Hepatic stellate cell (primary cell): ENCODE data around the gene PRLR.
A peak's percentile ranks its signal among the peaks of the same experiment; 100 is the strongest.
"Not testable (repeated sequence)": the region's sequence is repeated elsewhere in the genome, so short reads cannot be mapped to it uniquely, and the experiment has no call there.

Experiments
- DNase-seq: peaks from one replicate; pipeline ENCODE4 v3.0.0; 2011; ENCODE audit warnings: low spot score

The PRLR gene

DNA sequence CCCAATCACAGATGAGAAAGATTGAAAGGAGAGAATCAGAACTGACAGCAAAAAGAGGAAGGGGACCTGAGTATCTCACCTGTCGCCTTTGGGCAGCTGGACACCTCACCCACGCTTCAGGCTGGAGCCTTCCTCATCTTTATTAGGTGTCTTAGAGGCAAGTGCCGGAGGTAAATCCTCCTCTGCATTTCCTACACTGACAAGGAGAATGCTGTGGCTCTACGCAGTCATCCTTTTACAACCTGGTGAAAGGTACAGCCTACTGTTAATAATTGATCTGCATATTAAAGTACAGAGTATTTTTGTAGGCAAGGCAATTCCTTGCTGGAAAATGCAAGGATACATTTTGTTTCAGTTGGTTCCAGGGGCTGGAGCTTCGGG, 34.8 kb downstream of the PRLR start:
- no peak for DNase-seq

DNA sequence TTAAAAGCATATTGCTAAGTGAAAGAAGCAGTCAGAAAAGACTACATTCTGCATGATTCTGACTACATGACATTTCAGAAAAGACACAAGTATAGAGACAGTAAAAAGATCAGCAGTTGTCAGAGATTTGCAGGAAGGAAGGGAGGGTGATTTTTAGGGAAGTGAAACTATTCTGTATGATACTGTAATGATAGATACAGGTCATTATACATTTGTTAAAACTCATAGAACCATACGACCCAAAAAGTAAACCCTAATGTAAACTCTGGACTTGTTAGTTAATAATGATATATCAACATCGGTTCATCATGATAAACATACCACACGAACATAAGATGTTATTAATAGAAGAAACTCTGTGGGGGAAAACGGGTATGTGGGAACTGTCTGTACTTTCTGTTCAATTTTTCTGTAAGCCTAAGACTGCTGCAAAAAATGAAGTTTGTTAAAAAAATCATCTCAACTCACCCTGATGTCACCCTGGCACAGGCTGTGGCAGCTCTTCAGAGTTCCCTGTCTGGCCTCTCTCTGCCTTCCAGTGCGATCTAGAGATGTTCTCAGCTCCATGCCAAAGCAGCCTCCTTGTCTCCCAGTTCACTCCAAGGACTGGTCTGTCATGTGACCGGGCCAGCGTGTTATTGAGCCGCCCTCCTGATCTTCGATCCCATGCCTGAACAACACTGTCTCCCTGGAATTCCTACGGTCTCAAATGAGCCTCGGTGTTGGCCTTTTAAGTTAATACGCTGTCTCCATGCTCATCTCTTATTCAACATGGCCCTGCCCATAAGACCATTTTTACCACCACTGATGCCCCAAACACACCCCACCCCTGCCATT, 35.4 kb downstream of the PRLR start:
- DNase-seq = no peak

DNA sequence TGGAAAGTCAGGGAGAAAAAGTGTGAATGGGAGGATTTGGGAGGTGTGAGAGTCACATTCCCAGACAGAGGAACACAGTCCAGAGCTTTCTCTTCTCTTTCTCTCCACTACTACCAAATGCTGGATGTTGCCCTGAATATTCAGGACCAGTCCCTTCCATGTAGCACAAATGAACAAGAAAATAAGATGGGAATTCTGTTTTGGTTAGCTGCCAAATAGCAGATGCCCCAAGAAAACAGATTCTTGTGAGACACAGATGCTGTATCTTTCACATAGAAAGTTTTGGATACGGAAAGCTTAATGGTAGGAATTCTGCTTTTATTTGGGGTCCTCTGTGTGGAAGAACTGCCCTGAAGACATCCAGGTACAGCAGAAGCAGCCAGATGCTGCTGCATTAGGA, 37.8 kb downstream of the PRLR start:
- DNase-seq = no peak

DNA sequence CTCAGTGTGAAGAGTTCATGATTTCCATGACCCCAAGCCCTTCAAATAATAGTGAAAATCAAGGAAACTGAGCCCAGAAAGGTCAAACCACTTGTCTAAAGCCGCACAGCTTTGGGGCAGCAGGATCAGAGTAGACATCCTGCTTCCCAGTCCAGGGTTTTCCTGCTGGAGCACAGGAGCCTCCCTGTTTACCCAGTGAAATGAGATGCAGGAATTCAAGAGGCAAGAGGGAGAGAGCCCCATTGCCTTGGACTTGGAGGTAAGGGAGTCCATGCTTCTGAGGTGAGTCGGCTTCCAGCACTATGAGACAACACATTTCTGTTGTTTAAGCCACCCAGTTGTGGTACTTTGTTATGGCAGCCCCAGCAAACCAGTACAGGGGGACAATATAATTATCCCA, 40.5 kb downstream of the PRLR start:
- DNase-seq = not testable (repeated sequence)

DNA sequence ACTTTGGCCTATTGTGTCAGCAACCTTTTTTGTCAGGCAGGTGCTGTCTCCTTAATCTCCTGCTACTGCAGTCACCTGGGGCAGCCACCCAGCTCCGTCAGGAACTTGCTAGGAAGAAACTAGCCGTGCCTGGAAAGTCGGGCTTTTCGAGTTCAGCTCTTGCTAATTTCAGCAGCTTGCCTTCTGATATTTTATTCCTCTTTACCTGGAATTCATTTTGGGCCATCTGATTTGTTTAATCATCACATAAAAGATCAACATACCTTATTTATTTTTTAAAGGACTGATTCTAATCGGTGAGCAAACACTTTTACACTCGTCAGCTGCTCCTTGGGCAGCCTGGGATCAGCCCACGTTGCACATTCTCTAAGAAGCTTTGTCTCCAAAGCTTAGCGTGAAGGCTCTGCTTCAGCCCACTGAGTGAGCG, 42.2 kb downstream of the PRLR start:
- DNase-seq = no peak

DNA sequence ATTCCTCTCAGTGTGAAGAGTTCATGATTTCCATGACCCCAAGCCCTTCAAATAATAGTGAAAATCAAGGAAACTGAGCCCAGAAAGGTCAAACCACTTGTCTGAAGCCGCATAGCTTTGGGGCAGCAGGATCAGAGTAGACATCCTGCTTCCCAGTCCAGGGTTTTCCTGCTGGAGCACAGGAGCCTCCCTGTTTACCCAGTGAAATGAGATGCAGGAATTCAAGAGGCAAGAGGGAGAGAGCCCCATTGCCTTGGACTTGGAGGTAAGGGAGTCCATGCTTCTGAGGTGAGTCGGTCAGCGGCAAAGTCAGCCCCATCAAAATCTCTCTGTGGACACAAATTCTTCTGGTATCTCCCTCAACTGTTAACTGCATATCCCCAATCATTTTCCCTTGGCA, 42.7 kb downstream of the PRLR start:
- DNase-seq = not testable (repeated sequence)

DNA sequence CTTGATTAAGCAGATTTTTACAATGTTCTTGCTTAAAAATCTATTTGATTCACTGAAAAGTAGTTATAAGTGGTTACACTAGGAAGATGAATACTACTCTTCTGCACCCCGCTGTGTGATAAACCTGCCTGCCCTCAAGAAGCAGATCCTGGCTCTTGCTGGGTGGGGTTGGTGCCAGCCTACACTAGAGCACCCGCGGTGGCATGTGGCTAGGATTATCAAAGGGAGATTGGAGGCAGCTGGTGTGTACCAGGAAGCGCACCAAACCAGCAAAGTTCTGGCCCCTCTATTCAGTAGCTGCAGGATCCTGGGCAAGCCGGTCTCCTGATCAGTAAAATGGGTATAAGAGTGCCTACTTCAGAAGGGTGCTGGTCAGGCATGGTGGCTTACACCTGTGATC, 43.5 kb downstream of the PRLR start:
- no peak for DNase-seq

DNA sequence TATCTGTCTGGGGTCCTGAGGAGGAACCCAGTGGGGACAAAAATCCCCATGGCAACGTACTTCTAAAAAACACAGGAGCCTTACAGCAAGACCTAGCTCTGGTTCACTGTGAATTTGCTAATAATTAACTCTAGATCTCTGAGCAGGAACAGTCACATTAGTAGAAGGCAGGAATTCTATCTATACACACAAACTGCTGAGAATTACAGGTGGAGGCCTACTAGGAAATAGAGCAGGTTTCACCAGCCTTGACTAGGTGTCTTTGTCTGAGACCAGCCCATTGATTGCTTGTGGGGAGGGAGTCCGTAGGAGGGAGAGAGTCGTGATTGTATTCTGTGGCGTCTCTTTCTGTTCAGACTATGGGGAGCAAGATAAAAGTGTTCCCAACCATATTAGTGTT, 44.8 kb downstream of the PRLR start:
- no peak for DNase-seq

DNA sequence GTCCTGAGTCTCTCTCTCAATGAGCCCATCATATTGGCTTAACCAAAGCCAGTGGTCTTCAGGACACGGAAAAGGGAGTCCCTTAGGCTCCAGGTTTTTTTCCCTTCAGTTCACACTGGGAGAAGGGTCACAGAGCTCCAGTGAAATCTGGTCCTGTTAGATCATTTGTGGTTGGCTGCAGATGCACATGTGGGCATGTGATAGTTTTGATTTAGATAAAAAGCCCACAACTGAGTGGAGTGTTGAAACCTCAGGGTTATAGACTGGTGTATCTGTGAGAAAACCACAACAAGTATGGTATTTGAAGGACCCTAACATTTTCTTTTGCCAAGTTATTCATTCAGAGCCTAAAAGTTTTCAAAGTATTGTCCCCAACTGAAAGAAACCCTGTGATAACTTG, 46.7 kb downstream of the PRLR start:
- no peak for DNase-seq

DNA sequence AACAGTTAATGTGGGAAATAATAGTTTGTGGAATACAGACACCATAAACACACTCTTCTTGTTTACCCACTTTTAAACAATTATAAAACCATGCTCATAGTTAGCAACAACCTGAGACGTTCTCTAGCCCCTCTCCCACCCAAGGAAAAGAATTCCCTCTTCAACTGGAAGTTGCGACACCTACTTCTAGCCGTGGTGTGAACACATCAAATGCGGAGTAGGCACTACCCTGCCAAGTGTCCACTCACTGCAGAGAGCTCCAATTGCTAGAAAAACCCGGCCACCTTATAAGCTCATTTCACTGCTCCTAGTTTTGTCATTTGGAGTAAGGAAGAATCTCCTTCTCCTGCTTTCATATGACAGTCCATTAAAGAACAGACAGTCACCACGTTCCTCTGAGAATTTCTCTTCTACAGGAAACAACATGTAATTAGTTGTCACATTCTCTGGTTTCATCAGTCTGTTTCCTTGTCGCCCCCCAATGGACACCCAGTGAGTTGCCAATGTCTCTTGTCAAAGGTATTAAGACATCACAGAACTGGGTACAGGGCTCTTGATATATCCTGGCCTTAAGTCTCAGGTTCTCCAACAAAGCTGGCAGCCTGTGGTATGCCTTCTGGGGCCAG, 47.3 kb downstream of the PRLR start:
- DNase-seq = peak; percentile 33

DNA sequence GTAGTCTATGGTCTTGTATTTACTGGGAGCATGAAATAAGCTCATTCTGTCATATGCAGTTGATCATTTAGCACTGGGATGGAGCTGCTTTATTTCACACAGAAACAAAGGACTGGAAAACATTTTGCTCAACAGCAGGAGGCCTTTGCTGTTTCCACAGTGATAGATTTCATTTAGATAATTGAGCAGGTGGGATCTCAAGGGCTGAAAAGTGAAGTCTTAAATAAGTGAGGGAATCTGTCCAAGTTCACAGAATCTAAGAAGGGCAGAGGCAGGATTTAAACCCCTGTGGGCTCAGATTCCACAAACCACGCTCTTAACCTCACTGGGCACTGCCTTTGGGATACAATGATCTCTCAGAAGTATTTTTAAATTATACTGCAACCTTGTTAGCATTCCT, 47.8 kb downstream of the PRLR start:
- DNase-seq = no peak

DNA sequence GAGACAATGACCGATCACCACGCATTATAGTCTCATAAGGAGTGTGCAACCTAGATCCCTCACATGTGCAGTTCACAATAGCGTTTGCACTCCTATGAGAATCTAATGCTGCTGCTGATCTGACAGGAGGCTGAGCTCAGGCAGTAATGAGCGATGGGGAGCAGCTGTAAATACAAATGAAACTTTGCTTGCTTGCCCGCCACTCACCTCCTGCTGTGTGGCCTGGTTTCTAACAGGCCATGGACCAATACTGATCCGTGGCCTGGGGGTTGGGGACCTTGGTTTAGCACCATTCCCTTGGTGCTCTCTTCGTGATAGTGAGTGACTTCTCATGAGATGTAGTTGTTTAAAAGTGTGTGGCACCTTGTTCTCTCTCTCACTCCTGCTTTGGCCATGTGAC, 50.2 kb downstream of the PRLR start:
- DNase-seq = no peak

DNA sequence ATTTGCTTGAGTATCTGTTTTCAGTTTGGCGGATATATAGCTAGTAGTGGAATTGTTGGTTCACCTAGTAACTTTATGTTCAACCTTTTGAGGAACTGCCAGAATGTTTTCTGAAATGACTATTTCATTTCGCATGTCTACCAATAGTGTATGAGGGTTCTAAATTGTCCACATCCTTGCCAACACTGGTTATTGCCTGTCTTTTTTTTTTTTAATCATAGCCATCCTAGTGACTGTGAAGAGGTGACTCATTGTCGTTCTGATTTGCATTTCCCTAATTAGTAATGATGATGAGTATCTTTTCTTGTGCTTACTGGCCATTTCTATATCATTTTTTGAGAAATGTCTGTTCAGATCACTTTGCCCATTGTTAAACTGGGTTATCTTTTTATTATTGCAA, 52.5 kb downstream of the PRLR start:
- DNase-seq = no peak

DNA sequence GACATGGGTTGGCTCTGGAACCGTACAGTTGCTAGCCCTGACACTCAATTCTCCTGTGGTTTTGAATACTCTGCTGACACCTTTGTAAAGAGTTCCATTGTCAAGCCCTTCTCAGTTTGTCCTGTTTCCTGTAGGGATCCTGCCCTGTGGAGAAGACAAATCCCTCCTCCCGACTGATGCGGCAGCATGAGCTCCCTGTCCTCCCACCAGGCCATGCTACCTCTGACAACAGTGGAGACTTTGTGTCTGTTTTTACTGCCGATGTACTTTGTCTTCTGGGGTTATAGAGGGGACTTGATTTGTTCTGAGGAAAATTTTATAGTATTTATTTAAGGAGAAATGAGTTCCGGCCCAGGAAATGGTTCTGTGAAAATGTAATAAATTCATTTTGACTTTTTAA, 57.8 kb downstream of the PRLR start:
- DNase-seq = no peak

DNA sequence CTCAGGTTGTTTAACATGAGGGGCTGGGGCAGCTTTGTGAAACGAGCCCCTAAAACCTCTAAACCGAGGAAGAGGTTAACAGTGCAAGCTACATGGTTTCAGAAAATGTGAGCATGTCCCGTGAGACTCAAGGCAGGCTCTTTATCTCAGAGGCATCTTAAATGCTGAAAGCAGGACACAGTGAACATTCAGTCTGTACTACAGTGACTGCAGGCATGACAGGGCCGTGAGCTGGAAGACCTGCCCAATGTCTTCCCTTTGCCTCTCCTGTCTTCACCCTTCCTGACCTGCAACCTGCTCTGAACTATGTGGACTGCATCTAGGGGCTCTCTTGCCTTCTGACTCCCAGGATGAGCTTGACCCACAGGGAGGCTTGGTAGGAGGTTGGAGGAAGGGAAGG, 58.3 kb downstream of the PRLR start:
- DNase-seq = no peak

DNA sequence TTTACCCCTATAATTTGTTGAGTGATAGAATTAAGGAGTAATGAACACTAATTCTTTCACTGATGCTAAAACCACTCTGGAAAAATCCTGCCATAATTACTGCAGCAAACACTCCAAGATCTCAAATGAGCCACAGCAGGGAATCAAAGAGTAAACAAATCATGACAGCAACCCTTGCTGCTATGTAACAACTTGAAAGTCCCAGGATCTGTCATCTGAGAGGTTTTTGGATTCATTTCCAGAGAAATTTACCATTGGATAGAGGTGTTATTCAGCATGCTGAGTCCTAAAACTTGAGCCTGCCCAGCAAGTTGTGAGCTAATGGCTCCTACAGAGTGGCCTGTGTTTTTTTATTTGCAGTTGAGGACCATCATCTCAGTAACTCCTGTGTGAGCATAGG, 59.2 kb downstream of the PRLR start:
- DNase-seq = no peak

DNA sequence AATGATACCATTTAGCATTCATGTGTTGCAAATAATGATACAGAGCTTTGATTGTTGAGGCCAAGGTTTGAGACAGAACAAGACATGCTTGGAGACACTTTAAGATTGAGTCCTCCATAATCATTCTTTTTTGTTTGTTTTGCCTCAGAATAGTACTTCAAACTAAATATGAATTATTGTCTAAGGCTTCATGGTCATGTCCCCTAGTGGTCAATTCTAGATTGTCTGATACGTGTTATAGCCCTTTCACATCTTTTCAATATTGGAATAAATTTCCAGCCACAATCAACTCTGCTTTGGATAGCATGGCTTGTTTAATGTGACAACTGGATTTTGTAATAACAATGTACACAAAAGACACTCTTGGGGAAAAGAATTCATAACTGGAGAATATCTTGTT, 64.2 kb downstream of the PRLR start:
- no peak for DNase-seq

DNA sequence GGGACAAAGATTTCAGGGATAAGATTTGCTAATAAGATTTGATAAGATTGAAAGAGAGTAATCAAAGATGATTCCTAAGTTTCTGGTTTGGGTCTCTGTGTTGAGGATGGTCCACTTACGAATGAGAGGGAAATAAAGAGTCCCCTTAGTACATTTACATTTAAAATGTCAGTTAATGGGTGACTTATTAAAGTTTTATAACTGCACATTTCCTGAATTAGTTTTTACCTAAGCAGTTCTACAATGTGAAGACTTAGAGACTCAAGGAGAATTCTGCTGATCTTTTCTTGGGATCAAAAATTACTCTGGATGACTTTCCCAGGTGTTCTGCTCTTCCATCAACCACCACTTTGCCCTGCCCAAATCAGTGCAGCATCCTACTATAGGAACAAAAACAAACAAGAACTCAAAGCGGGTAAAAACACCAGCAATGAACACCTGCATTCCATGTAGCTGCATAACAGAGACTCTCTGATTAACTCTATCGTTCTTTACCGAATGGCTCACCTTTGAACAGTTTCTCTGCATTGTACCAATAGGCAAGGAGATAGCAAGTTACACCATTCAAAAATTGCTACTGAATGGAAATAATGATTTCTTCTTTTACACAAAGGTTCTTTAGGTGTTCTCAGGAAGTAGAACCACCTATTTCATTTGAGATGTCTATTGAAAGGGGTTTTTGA, 65.3 kb downstream of the PRLR start:
- no peak for DNase-seq

DNA sequence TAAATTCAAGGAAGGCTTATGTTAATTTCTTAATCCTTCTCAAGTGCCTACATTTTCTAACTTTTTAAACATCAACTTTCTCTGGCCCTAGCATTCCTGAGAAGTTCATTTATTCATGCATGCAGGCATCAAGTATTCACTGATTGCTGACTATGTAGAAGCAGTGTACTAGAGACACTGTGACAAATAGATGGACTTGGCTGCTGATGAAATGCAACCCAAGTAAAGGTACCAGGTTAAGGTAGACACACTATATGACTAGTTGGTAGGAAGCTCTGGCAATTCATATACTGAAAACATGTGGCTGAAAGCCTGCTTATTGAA, 66.6 kb downstream of the PRLR start:
- no peak for DNase-seq

DNA sequence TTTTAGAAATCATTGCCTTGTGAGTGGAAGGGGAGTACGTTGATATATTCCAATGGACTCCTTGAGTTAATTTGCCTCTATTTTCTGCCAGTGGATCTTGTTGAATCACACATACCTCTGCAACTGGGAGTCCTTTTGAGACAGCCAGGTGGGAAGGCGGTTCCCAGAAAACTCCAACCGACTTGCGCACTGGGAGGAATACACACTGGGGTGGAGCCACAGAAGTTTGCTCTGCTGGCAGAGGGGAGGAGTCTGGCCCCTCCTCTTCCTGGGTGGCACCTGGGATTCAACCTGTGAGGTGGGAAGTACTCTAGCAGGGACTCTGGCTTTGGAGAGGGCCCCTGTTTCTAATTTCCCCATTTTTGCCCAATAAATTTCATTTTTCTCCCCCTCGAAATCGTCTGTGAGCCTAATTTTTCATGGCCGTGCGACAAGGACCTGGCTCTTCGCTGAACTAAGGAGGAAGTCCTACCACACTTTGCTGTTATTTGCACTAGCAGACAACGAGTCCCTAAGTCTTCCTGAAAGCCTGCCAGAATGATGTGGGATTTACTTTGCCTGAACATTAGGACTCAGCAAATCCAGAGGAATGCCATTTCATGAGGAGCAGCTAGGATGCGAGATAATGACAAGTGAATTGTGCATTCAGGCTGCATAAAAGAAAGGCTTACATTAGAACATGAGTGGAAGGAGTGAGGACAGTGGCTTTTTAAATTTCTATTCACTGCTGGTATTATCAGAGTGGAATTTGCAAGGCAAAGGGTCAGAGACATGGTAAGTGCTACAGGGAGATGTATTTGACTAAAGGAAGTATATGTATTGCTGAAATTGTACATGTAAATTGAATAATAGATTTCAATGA, 67.2 kb downstream of the PRLR start:
- DNase-seq = no peak

DNA sequence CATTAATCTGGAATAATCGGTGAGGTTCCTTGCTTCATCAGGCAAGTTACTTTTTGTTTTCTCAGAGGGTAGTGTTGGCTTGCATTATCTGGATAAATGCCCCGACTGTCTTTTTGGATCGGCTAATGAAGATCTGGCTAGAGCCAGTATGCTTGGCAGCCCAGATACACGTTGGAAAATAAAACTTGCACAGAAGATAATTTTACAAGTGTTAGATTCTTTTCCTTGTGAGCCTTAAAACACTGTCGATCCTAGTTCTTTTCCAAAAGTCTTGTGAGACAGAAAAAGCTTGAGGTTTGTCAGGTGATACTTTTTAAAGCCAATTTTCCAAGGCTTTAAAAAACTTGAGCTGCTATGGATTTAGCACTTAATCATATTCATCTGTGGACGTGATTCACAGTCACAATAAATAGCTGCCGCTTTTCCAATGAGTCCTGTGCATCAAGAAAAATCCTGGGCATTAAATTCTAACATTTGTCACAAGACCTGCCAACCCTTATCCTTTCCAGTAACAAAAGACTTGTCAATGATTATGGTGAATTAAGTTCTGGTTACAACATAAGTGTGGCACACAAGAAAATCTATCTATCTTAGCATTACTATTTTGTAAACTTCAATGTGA, 68.5 kb downstream of the PRLR start:
- DNase-seq = no peak

DNA sequence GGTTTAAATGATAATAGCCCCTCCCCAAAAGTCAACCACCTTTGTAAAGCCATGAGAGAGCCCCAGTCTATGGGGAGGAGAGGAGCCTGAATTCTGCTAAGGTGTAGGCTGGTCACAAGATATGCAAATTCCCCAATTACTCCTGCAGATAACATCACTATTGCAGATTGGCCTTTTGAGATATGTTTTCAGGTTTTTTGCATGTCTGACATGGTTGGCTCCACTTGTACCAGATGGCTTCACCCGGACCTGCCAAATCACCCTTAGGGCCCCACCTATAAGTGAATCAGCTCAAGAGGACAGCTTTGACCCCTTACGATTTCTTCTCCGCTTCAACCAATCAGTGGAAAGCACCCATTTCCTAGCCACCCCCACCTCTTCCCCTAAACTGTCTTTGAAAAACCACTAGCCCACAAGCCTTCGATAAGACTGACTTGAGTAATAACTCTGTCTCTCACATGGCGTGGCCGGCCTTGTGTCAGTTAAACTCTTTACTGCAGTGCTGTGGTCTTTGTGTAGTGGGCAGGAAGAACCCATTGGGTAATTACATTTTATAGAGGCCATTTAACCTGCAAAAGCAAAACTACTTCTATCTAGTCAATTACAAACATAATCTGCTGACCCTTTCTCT, 69.7 kb downstream of the PRLR start:
- DNase-seq = no peak
